Keratinocyte (primary cell): ENCODE results near the gene APOM. TPM values are rescaled to one million over a fixed set of nuclear protein-coding genes. Genes with fewer than 3 reads are reported as not detected.

Experiments used
- DNase-seq: peaks from one replicate; pipeline ENCODE4 v3.0.0-alpha.2; 2011; ENCODE audit warnings: low read depth, missing footprints, low spot score
- FAIRE-seq: peaks from 2 replicates; lab custom pipeline; 2011; peaks lifted over from hg19 to GRCh38; lab: Jason Lieb, UNC
- H2AFZ ChIP-seq: 2 replicates; pipeline ENCODE4 v1.6.0; 2012; ENCODE audit warnings: low read length, control low read depth, inconsistent platforms; ENCODE audit not compliant: control insufficient read depth
- H3K27ac ChIP-seq: 2 replicates; pipeline ENCODE4 v1.5.1; 2011; ENCODE audit warnings: low read length; ENCODE audit not compliant: control insufficient read depth, insufficient read depth
- H3K27me3 ChIP-seq: 3 replicates; pipeline ENCODE4 v1.6.0; 2011; ENCODE audit warnings: low read length; ENCODE audit not compliant: control insufficient read depth, insufficient read depth; ENCODE audit errors: extremely low read depth
- H3K36me3 ChIP-seq, 2 experiments: 2 replicates in 1 of 2; 3 replicates in 1 of 2; pipeline ENCODE4 v1.5.1; 2011; ENCODE audit warnings: low read length in 2 of 2, mild to moderate bottlenecking in 1 of 2; ENCODE audit not compliant: control insufficient read depth in 2 of 2, insufficient read depth in 2 of 2; ENCODE audit errors: extremely low read depth in 1 of 2
- H3K4me1 ChIP-seq: 3 replicates; pipeline ENCODE4 v1.5.1; 2011; ENCODE audit warnings: low read length; ENCODE audit not compliant: control insufficient read depth, insufficient read depth; ENCODE audit errors: extremely low read depth
- H3K4me2 ChIP-seq: 3 replicates; pipeline ENCODE4 v1.6.0; 2011; ENCODE audit warnings: low read depth, low read length; ENCODE audit not compliant: control insufficient read depth, insufficient read depth; ENCODE audit errors: extremely low read depth
- H3K4me3 ChIP-seq, 3 experiments: fragments of 200-600 bp in 1 of 3; sonication (generic) in 1 of 3; 2 replicates in 2 of 3; 3 replicates in 1 of 3; pipeline ENCODE4 v1.5.1; 2011 to 2016; ENCODE audit warnings: low read length in 3 of 3, mild to moderate bottlenecking in 3 of 3, control low read depth in 2 of 3, inconsistent platforms in 1 of 3, low read depth in 1 of 3, mixed read lengths in 1 of 3, mixed run types in 1 of 3, moderate library complexity in 1 of 3; ENCODE audit not compliant: control insufficient read depth in 2 of 3, insufficient read depth in 2 of 3; ENCODE audit errors: extremely low read depth in 1 of 3
- H3K79me2 ChIP-seq: 2 replicates; pipeline ENCODE4 v1.6.0; 2012; ENCODE audit warnings: low read length; ENCODE audit not compliant: control insufficient read depth, insufficient read depth
- H3K9ac ChIP-seq: 3 replicates; pipeline ENCODE4 v1.6.0; 2011; ENCODE audit warnings: low read length; ENCODE audit not compliant: control insufficient read depth, insufficient read depth; ENCODE audit errors: extremely low read depth
- H3K9me1 ChIP-seq: 3 replicates; pipeline ENCODE4 v1.6.0; 2011; ENCODE audit warnings: low read length; ENCODE audit not compliant: control insufficient read depth, insufficient read depth; ENCODE audit errors: extremely low read depth
- H3K9me3 ChIP-seq: 2 replicates; pipeline ENCODE4 v1.5.1; 2012; ENCODE audit warnings: low read depth, low read length; ENCODE audit not compliant: control insufficient read depth
- H4K20me1 ChIP-seq: 3 replicates; pipeline ENCODE4 v1.6.0; 2011; ENCODE audit warnings: low read length; ENCODE audit not compliant: control insufficient read depth, insufficient read depth; ENCODE audit errors: extremely low read depth
- CTCF ChIP-seq, 3 experiments: IDR thresholded peaks in 1 of 3; conservative IDR thresholded peaks in 1 of 3; optimal IDR thresholded peaks in 1 of 3; 2 replicates in 2 of 3; 3 replicates in 1 of 3; pipeline versions ENCODE3 to v1.5.1; 2011; ENCODE audit warnings: low read length in 3 of 3, mild to moderate bottlenecking in 3 of 3, moderate library complexity in 2 of 3, control low read depth in 1 of 3, inconsistent platforms in 1 of 3; ENCODE audit not compliant: insufficient read depth in 2 of 3; ENCODE audit errors: extremely low read depth in 1 of 3
- EZH2 ChIP-seq: IDR thresholded peaks from one replicate; pipeline ENCODE4 v1.6.1; 2012; ENCODE audit warnings: inconsistent platforms, mild to moderate bottlenecking, low read length, moderate library complexity
- dilution Hi-C: fragments of 300-500 bp; cut with MboI; formaldehyde crosslinking; loops from one replicate; pipeline ENCODE4 v1.7.0; 2020; ENCODE audit warnings: low sequenced_read_pairs; ENCODE audit not compliant: extremely low pct_ligation_motif_present
- polyA plus RNA-seq, 5 experiments: library from polyadenylated mRNA; depleted of rRNA in 3 of 5; stranded (reverse) in 3 of 5; stranded (forward) in 1 of 5; unstranded in 1 of 5; fragments of >200 nt; gene quantifications; 1 replicate in 1 of 5; 2 replicates in 3 of 5; 3 replicates in 1 of 5; pipeline versions ENCODE4 v1.2.1 to v1.2.3, GENCODE V29; 2011 to 2012; ENCODE audit warnings: missing spikeins in 2 of 5, low read depth in 1 of 5, low replicate concordance in 1 of 5

The APOM gene
- polyA plus RNA-seq, 1 donor (not counting 4 experiments of a cell fraction or from before 2014, with no cell fraction given): 1.4 TPM

- Histone ChIP-seq H3K4me3 (peak overlapping the region; percentile 93 to 95 (median 94)), H2AFZ (peak overlapping the region; percentile 72), H3K27me3 (no peaks in the 10 kb centered on the region), H3K9ac (peak overlapping the region; percentile 94), H3K9me1 (no peaks in the 10 kb centered on the region), H3K27ac (peak overlapping the region; percentile 84), H3K4me1 (peaks cover 22% of the 10 kb centered on the region), H3K79me2 (peaks cover 40% of the 10 kb centered on the region), H4K20me1 (no peaks in the 10 kb centered on the region), H3K36me3 (peaks cover 32 to 44% of the 10 kb centered on the region in 2 experiments), H3K9me3 (no peaks in the 10 kb centered on the region), H3K4me2 (peak overlapping the region; percentile 91)
- dilution Hi-C loops: no loop called here
- no peak for DNase-seq
- no peak for FAIRE-seq
- TF ChIP-seq CTCF (optimal IDR thresholded peaks at IDR 0.05 in 1 of 3, IDR thresholded peaks at IDR 0.05 in 1 of 3, conservative IDR thresholded peaks at IDR 0.05 in 1 of 3; ENCODE audit: extremely low read depth in 1 of 3, insufficient read depth in 2 of 3, low read length in 3 of 3): no peak
- no peak for TF ChIP-seq EZH2
Observed at GRCh38 chr6:31666337-31666965, 10.8 kb downstream of the APOM start.

DNA sequence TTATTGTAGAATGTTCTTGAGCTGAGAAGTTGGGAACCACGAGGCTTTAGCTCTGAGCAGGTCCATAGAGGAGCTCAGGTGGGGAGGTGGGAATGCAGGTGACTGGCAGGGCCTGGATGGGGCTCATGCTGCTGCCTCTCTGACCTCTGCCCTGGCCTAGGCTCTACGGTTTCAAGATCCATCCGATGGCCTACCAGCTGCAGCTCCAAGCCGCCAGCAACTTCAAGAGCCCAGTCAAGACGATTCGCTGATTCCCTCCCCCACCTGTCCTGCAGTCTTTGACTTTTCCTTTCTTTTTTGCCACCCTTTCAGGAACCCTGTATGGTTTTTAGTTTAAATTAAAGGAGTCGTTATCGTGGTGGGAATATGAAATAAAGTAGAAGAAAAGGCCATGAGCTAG, 14.0 kb downstream of the APOM start, which contains the start of gene LY6G5B:
Gene LY6G5B, plus strand, starts transcription at position 301 of the 400 bp plus-strand sequence. CDS start 975 bp downstream, outside the sequence.
- Histone ChIP-seq H2AFZ (no peak within 1 kb of the TSS), H3K27ac (no peak within 1 kb of the TSS), H3K4me3 (no peak within 1 kb of the TSS), H3K79me2 (peaks cover 40% of the 10 kb centered on the region), H4K20me1 (no peaks in the 10 kb centered on the region), H3K36me3 (peaks cover 41 to 48% of the 10 kb centered on the region in 2 experiments), H3K27me3 (no peaks in the 10 kb centered on the region), H3K4me1 (peaks cover 5% of the 10 kb centered on the region), H3K9me1 (no peaks in the 10 kb centered on the region), H3K4me2 (no peak within 1 kb of the TSS), H3K9me3 (no peaks in the 10 kb centered on the region), H3K9ac (no peak within 1 kb of the TSS)
- dilution Hi-C loops: no loop called here
- no peak for DNase-seq
- TF ChIP-seq CTCF (optimal IDR thresholded peaks at IDR 0.05 in 1 of 3, IDR thresholded peaks at IDR 0.05 in 1 of 3, conservative IDR thresholded peaks at IDR 0.05 in 1 of 3; ENCODE audit: extremely low read depth in 1 of 3, insufficient read depth in 2 of 3, low read length in 3 of 3): no peak
- no peak for TF ChIP-seq EZH2
- FAIRE-seq: no peak
